Left ventricle myocardium inferior (tissue), 1 donor: ENCODE data around the gene KATNA1. TPM values are rescaled to one million over a fixed set of nuclear protein-coding genes. Genes with fewer than 3 reads are reported as not detected.

Source experiments
- DNase-seq: peaks from one replicate; pipeline ENCODE4 v3.0.0-alpha.2; 2020
- H3K27ac ChIP-seq: fragments of 200-600 bp; replicated peaks from 2 replicates; pipeline ENCODE4 v1.8.0; 2021
- H3K27me3 ChIP-seq: fragments of 200-600 bp; 2 replicates; pipeline ENCODE4 v1.8.0; 2021; ENCODE audit warnings: low read depth
- H3K36me3 ChIP-seq: fragments of 200-600 bp; 2 replicates; pipeline ENCODE4 v1.8.0; 2021
- H3K4me1 ChIP-seq: fragments of 200-600 bp; 2 replicates; pipeline ENCODE4 v1.8.0; 2021
- H3K4me3 ChIP-seq: fragments of 200-600 bp; 2 replicates; pipeline ENCODE4 v1.8.0; 2021; ENCODE audit warnings: mild to moderate bottlenecking, moderate library complexity
- H3K9me3 ChIP-seq: fragments of 200-600 bp; replicated peaks from 2 replicates; pipeline ENCODE4 v1.8.0; 2021
- intact Hi-C: fragments of 100-400 bp; cut with micrococcal nuclease; formaldehyde crosslinking; loops from one replicate; pipeline ENCODE4 v1.11.0; 2022
- total RNA-seq: library from RNA; stranded (reverse); fragmentation: NEBNext Ultra II Directional; extraction: Animal tissue kit (Norgen Biotek cat#: 25700); gene quantifications from one replicate; pipeline ENCODE4 v1.2.1, GENCODE V29; 2021
- TF ChIP-seq, protein P1 (sequence below): fragments of 200-600 bp; IDR thresholded peaks from 2 replicates; pipeline ENCODE4 v1.8.0; 2021; ENCODE audit warnings: antibody characterized with exemption, mild to moderate bottlenecking, borderline replicate concordance
- donor health status: DM: no; HTN: yes; CAD: no; lungs with severe emphysema.

The KATNA1 gene
- total RNA-seq, 1 donor from 2014 or later, result 11.6 TPM

GRCh38 chr6:149608381-149608982 is 40.0 kb downstream of the KATNA1 start:
- peaks cover 9% of the 10 kb centered on the region for H3K4me1 ChIP-seq
- H3K4me3 ChIP-seq, result no peak overlapping the region
- DNase-seq, result no peak
- intact Hi-C loops, result no loop called here
- peaks cover 5% of the 10 kb centered on the region for H3K9me3 ChIP-seq
- H3K36me3 ChIP-seq, result peaks cover 13% of the 10 kb centered on the region
- TF ChIP-seq, protein P1, sequence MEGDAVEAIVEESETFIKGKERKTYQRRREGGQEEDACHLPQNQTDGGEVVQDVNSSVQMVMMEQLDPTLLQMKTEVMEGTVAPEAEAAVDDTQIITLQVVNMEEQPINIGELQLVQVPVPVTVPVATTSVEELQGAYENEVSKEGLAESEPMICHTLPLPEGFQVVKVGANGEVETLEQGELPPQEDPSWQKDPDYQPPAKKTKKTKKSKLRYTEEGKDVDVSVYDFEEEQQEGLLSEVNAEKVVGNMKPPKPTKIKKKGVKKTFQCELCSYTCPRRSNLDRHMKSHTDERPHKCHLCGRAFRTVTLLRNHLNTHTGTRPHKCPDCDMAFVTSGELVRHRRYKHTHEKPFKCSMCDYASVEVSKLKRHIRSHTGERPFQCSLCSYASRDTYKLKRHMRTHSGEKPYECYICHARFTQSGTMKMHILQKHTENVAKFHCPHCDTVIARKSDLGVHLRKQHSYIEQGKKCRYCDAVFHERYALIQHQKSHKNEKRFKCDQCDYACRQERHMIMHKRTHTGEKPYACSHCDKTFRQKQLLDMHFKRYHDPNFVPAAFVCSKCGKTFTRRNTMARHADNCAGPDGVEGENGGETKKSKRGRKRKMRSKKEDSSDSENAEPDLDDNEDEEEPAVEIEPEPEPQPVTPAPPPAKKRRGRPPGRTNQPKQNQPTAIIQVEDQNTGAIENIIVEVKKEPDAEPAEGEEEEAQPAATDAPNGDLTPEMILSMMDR, result no peak
- H3K27me3 ChIP-seq, result no peaks in the 10 kb centered on the region
- H3K27ac ChIP-seq, result no peak overlapping the region

- no peak for DNase-seq
- Histone ChIP-seq H3K36me3 (peaks cover 78% of the 10 kb centered on the region), H3K27me3 (no peaks in the 10 kb centered on the region), H3K4me1 (no peaks in the 10 kb centered on the region), H3K4me3 (no peak overlapping the region), H3K9me3 (no peaks in the 10 kb centered on the region), H3K27ac (no peak overlapping the region)
- intact Hi-C loops, result no loop called here
- TF ChIP-seq, protein P1, result no peak
Measured at GRCh38 chr6:149600508-149600907, 48.0 kb downstream of the KATNA1 start.

DNA sequence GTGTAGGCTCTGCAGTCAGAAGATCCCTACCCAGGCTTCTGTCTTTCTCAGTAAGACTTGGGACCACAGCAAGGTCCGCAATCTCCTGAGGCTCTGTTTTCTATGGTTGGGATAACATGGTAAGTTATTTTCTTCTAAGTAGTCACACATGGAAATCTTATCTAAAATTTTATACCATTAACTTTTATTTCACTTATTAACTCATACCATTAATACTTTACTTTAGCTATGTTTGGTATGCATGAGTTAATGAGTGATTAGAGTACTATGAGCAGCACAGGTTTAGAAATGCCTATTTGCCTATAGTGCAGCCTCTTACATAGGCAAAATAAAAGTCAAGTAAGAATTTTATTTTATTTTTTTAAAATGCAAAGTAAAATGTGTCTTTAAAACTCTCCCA is 55.1 kb downstream of the KATNA1 start:
- Histone ChIP-seq H3K27ac (no peak overlapping the region), H3K27me3 (no peaks in the 10 kb centered on the region), H3K36me3 (peaks cover 97% of the 10 kb centered on the region), H3K4me3 (no peak overlapping the region), H3K9me3 (no peaks in the 10 kb centered on the region), H3K4me1 (no peaks in the 10 kb centered on the region)
- no peak for DNase-seq
- intact Hi-C loops, result no loop called here
- TF ChIP-seq, protein P1, result no peak

DNA sequence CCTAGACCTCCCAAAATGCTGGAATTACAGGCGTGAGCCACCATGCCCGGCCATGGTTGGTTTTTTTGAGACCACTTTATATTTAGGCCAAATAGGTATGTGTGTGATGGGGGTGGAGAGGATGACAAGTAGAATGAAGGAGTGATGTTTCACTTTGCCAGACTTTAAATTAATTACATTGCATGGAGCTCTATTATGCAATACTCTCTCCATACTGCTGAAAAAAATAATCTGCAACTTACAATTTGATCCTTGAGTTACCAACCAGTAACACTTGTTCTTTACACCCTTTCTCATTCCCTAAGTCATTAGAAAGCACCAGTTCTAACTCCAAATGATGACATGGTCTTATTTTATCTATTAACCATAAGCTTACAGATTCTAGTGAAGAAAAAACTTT is 55.5 kb downstream of the KATNA1 start:
- Histone ChIP-seq H3K27ac (no peak overlapping the region), H3K4me1 (no peaks in the 10 kb centered on the region), H3K27me3 (no peaks in the 10 kb centered on the region), H3K9me3 (no peaks in the 10 kb centered on the region), H3K36me3 (peaks cover 96% of the 10 kb centered on the region), H3K4me3 (no peak overlapping the region)
- DNase-seq, result no peak
- TF ChIP-seq, protein P1, result no peak
- intact Hi-C loops, result no loop called here

- Histone ChIP-seq H3K27ac (no peak overlapping the region), H3K4me1 (no peaks in the 10 kb centered on the region), H3K9me3 (no peaks in the 10 kb centered on the region), H3K27me3 (no peaks in the 10 kb centered on the region), H3K4me3 (no peak overlapping the region), H3K36me3 (peaks cover 95% of the 10 kb centered on the region)
- TF ChIP-seq, protein P1, result no peak
- DNase-seq, result no peak
- intact Hi-C loops, result no loop called here
Measured at GRCh38 chr6:149586149-149586548, 62.4 kb downstream of the KATNA1 start.
